ENCODE measurements around the gene SPATA33. TPM values are rescaled to one million over a fixed set of nuclear protein-coding genes. Genes with fewer than 3 reads are reported as not detected.

Gene SPATA33
- total and polyA plus RNA-seq, 10 of the 15 experiments (the other 5 are each of a cell fraction or from before 2014, with no cell fraction given), result 1.1 to 15.8 (median 7.6) TPM

DNA sequence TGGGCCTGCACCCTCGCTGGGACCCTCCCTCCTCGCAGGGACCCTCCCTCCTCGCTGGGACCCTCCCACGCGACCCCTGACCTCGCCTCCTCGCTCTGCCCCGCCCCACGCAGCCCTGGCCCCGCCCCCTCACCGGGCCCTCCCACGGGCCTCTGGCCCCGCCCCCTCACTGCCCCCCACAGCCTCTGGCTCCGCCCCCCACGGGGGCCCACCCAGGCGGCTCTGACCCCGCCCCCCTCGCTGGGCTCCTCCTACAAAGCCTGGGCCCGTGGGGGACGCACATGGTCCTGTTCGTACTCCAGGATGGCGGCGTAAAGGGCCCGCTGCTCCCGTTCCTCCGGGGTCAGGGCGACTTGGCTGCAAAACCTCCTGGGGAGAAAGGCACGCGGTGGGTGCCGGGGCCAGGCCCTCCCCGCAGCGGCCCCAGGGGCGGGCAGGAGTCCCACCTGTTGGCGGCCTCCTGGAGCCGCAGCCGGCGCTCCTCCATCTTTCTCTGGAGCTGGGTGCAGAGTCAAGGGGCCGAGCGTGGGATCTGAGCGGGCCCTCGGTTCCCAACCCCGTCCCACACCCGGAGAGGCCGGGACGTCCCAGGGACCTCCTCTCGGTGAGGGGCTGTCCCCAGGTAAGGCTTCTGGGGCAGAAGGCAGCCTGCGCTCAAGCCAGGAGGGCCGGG lies 54.1 kb downstream of the SPATA33 start (continued):
- TF ChIP-seq, protein P1, sequence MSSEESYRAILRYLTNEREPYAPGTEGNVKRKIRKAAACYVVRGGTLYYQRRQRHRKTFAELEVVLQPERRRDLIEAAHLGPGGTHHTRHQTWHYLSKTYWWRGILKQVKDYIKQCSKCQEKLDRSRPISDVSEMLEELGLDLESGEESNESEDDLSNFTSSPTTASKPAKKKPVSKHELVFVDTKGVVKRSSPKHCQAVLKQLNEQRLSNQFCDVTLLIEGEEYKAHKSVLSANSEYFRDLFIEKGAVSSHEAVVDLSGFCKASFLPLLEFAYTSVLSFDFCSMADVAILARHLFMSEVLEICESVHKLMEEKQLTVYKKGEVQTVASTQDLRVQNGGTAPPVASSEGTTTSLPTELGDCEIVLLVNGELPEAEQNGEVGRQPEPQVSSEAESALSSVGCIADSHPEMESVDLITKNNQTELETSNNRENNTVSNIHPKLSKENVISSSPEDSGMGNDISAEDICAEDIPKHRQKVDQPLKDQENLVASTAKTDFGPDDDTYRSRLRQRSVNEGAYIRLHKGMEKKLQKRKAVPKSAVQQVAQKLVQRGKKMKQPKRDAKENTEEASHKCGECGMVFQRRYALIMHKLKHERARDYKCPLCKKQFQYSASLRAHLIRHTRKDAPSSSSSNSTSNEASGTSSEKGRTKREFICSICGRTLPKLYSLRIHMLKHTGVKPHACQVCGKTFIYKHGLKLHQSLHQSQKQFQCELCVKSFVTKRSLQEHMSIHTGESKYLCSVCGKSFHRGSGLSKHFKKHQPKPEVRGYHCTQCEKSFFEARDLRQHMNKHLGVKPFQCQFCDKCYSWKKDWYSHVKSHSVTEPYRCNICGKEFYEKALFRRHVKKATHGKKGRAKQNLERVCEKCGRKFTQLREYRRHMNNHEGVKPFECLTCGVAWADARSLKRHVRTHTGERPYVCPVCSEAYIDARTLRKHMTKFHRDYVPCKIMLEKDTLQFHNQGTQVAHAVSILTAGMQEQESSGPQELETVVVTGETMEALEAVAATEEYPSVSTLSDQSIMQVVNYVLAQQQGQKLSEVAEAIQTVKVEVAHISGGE (CRISPR knock-in tag; IDR thresholded peaks at IDR 0.05), result no peak
- TF ChIP-seq BACH1 (IDR thresholded peaks at IDR 0.05; ENCODE audit: borderline replicate concordance) (0 out of 2 replicates have a peak, but pooled peaks have one; percentile 23), HDAC2 (IDR thresholded peaks at IDR 0.05) (no peak), CBX5 (IDR thresholded peaks at IDR 0.05; ENCODE audit: low read depth) (no peak), RFX5 (IDR thresholded peaks at IDR 0.05; ENCODE audit: low read depth, low read length) (no peak), GABPA (IDR thresholded peaks at IDR 0.05; ENCODE audit: low read depth) (no peak), PML (IDR thresholded peaks at IDR 0.05; ENCODE audit: low read length) (no peak), FOS (IDR thresholded peaks at IDR 0.05; ENCODE audit: borderline replicate concordance, extremely low read depth, insufficient read length) (no peak), RAD21 (IDR thresholded peaks at IDR 0.05; ENCODE audit: insufficient read depth, low read depth, low read length) (no peak), GATAD2B (conservative IDR thresholded peaks at IDR 0.05; ENCODE audit: low read depth) (peak; percentile 56), MTA3 (IDR thresholded peaks at IDR 0.05; ENCODE audit: borderline replicate concordance, low read length) (no peak), BRCA1 (IDR thresholded peaks at IDR 0.05; ENCODE audit: low read depth, low read length) (no peak)
- TF ChIP-seq, protein P2, sequence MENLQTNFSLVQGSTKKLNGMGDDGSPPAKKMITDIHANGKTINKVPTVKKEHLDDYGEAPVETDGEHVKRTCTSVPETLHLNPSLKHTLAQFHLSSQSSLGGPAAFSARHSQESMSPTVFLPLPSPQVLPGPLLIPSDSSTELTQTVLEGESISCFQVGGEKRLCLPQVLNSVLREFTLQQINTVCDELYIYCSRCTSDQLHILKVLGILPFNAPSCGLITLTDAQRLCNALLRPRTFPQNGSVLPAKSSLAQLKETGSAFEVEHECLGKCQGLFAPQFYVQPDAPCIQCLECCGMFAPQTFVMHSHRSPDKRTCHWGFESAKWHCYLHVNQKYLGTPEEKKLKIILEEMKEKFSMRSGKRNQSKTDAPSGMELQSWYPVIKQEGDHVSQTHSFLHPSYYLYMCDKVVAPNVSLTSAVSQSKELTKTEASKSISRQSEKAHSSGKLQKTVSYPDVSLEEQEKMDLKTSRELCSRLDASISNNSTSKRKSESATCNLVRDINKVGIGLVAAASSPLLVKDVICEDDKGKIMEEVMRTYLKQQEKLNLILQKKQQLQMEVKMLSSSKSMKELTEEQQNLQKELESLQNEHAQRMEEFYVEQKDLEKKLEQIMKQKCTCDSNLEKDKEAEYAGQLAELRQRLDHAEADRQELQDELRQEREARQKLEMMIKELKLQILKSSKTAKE (IDR thresholded peaks at IDR 0.05; ENCODE audit: low read depth, poor library complexity, severe bottlenecking), result no peak
- TF ChIP-seq, protein P3, sequence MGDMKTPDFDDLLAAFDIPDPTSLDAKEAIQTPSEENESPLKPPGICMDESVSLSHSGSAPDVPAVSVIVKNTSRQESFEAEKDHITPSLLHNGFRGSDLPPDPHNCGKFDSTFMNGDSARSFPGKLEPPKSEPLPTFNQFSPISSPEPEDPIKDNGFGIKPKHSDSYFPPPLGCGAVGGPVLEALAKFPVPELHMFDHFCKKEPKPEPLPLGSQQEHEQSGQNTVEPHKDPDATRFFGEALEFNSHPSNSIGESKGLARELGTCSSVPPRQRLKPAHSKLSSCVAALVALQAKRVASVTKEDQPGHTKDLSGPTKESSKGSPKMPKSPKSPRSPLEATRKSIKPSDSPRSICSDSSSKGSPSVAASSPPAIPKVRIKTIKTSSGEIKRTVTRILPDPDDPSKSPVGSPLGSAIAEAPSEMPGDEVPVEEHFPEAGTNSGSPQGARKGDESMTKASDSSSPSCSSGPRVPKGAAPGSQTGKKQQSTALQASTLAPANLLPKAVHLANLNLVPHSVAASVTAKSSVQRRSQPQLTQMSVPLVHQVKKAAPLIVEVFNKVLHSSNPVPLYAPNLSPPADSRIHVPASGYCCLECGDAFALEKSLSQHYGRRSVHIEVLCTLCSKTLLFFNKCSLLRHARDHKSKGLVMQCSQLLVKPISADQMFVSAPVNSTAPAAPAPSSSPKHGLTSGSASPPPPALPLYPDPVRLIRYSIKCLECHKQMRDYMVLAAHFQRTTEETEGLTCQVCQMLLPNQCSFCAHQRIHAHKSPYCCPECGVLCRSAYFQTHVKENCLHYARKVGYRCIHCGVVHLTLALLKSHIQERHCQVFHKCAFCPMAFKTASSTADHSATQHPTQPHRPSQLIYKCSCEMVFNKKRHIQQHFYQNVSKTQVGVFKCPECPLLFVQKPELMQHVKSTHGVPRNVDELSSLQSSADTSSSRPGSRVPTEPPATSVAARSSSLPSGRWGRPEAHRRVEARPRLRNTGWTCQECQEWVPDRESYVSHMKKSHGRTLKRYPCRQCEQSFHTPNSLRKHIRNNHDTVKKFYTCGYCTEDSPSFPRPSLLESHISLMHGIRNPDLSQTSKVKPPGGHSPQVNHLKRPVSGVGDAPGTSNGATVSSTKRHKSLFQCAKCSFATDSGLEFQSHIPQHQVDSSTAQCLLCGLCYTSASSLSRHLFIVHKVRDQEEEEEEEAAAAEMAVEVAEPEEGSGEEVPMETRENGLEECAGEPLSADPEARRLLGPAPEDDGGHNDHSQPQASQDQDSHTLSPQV (IDR thresholded peaks at IDR 0.05), result no peak
- TF ChIP-seq, protein P4, sequence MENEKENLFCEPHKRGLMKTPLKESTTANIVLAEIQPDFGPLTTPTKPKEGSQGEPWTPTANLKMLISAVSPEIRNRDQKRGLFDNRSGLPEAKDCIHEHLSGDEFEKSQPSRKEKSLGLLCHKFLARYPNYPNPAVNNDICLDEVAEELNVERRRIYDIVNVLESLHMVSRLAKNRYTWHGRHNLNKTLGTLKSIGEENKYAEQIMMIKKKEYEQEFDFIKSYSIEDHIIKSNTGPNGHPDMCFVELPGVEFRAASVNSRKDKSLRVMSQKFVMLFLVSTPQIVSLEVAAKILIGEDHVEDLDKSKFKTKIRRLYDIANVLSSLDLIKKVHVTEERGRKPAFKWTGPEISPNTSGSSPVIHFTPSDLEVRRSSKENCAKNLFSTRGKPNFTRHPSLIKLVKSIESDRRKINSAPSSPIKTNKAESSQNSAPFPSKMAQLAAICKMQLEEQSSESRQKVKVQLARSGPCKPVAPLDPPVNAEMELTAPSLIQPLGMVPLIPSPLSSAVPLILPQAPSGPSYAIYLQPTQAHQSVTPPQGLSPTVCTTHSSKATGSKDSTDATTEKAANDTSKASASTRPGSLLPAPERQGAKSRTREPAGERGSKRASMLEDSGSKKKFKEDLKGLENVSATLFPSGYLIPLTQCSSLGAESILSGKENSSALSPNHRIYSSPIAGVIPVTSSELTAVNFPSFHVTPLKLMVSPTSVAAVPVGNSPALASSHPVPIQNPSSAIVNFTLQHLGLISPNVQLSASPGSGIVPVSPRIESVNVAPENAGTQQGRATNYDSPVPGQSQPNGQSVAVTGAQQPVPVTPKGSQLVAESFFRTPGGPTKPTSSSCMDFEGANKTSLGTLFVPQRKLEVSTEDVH (IDR thresholded peaks at IDR 0.05; ENCODE audit: low read depth, partially characterized antibody), result no peak
- TF ChIP-seq, protein P5, sequence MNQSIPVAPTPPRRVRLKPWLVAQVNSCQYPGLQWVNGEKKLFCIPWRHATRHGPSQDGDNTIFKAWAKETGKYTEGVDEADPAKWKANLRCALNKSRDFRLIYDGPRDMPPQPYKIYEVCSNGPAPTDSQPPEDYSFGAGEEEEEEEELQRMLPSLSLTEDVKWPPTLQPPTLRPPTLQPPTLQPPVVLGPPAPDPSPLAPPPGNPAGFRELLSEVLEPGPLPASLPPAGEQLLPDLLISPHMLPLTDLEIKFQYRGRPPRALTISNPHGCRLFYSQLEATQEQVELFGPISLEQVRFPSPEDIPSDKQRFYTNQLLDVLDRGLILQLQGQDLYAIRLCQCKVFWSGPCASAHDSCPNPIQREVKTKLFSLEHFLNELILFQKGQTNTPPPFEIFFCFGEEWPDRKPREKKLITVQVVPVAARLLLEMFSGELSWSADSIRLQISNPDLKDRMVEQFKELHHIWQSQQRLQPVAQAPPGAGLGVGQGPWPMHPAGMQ (IDR thresholded peaks at IDR 0.05; ENCODE audit: borderline replicate concordance), result no peak

All from GM12878 (cell line).